SIG-M5 treated with dmso at 0.1 percent for 504 hours (cell line): Measurements from ENCODE around the gene RITA1.
A peak's percentile ranks its signal among the peaks of the same experiment; 100 is the strongest.

Experiments
- DNase-seq: peaks from one replicate; lab custom pipeline; 2025; ENCODE audit not compliant: unreplicated experiment; lab: John Stamatoyannopoulos, UW

The RITA1 gene

GRCh38 chr12:113173081-113173698 is 12.3 kb upstream of the RITA1 start:
- DNase-seq = no peak

- DNase-seq = peak; percentile 30
These were observed 10.8 kb upstream of the RITA1 start for GRCh38 chr12:113174461-113175384.

- no peak for DNase-seq
These were observed 6.5 kb upstream of the RITA1 start for GRCh38 chr12:113179023-113179422.

- DNase-seq = no peak
These were observed 5.2 kb upstream of the RITA1 start for GRCh38 chr12:113180333-113180732.

- no peak for DNase-seq
These were observed 3.5 kb upstream of the RITA1 start for GRCh38 chr12:113181975-113182374.

GRCh38 chr12:113183030-113183589 is 2.4 kb upstream of the RITA1 start:
- no peak for DNase-seq

GRCh38 chr12:113184098-113184899 is 1.2 kb upstream of the RITA1 start:
- no peak for DNase-seq

- peak; percentile 93 for DNase-seq
These were observed 681 bp upstream of the RITA1 start for GRCh38 chr12:113184900-113185179.

GRCh38 chr12:113186033-113186365 is 478 bp downstream of the RITA1 start:
- DNase-seq = no peak

GRCh38 chr12:113186666-113187325 is 1.3 kb downstream of the RITA1 start:
- no peak for DNase-seq

- no peak for DNase-seq
These were observed 3.8 kb downstream of the RITA1 start for GRCh38 chr12:113189361-113189760.

- peak; percentile 20 for DNase-seq
These were observed 5.2 kb downstream of the RITA1 start for GRCh38 chr12:113190761-113191160.

GRCh38 chr12:113191227-113191626 is 5.7 kb downstream of the RITA1 start:
- DNase-seq = no peak

- no peak for DNase-seq
These were observed 9.5 kb downstream of the RITA1 start for GRCh38 chr12:113194971-113195391.

- DNase-seq = no peak
These were observed 10.1 kb downstream of the RITA1 start for GRCh38 chr12:113195598-113195997.

- DNase-seq = no peak
These were observed 11.1 kb downstream of the RITA1 start for GRCh38 chr12:113196582-113196981.

GRCh38 chr12:113196990-113197389 is 11.5 kb downstream of the RITA1 start:
- DNase-seq = peak; percentile 77

- DNase-seq = no peak
These were observed 12.1 kb downstream of the RITA1 start for GRCh38 chr12:113197518-113198077.

GRCh38 chr12:113198296-113198695 is 12.8 kb downstream of the RITA1 start:
- no peak for DNase-seq

- DNase-seq = peak; percentile 19
These were observed 14.7 kb downstream of the RITA1 start for GRCh38 chr12:113200021-113200797.
